ENCODE results near the gene CFAP99. TPM values are rescaled to one million over a fixed set of nuclear protein-coding genes. Genes with fewer than 3 reads are reported as not detected.
A peak's percentile ranks its signal among the peaks of the same experiment; 100 is the strongest.

CFAP99 gene
- total and polyA plus RNA-seq, 2 donors (not counting 1 experiment from before 2014, with no cell fraction given) = under 0.01 TPM; not detected in 1

DNA sequence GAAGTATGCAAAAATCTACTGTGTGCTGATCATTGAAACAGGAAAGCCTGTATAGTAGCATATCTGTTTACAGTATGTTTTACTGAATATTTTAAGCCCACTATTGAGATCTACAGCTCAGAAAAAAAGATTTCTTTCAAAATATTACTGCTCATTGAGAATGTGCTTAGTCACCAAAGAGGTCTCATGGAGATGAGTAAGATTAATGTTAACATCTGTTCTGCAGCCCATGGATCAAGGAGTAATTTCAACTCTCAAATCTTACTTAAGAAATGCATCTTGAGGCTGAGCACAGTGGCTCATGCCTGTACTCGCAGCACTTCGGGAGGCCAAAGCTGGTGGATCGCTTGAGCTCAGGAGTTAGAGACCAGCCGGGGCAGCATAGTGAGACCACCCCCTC lies 53.4 kb downstream of the CFAP99 start:
- Histone ChIP-seq H3K27ac (ENCODE audit: insufficient read depth, low read length) (no peak overlapping the region), H3K9ac (ENCODE audit: insufficient read depth, low read length) (no peak overlapping the region), H3K9me3 (ENCODE audit: control insufficient read depth, insufficient read depth, low read depth, low read length) (no peaks in the 10 kb centered on the region), H2AFZ (ENCODE audit: low read length) (no peak overlapping the region), H3K79me2 (ENCODE audit: control insufficient read depth, insufficient read depth, low read length) (peaks cover 87% of the 10 kb centered on the region), H3K27me3 (ENCODE audit: control insufficient read depth, insufficient read depth, low read length) (no peaks in the 10 kb centered on the region), H3K4me3 (replicated peaks in 1 of 4; ENCODE audit: control extremely low read depth in 1 of 4, insufficient read depth in 1 of 4, low read depth in 3 of 4, low read length in 4 of 4) (no peak overlapping the region), H3K4me2 (ENCODE audit: extremely low read depth, insufficient read depth, low read length) (no peak overlapping the region), H3K36me3 (ENCODE audit: control insufficient read depth, insufficient read depth, low read length) (peaks cover 9% of the 10 kb centered on the region), H3K4me1 (ENCODE audit: control insufficient read depth, extremely low read depth, insufficient read depth, low read length) (no peaks in the 10 kb centered on the region), H4K20me1 (ENCODE audit: control insufficient read depth, extremely low read depth, insufficient read depth, low read length) (no peaks in the 10 kb centered on the region)
- DNase-seq (ENCODE audit: low read depth in 2 of 2) = peak; percentile 17 to 39
- TF ChIP-seq, protein P1, sequence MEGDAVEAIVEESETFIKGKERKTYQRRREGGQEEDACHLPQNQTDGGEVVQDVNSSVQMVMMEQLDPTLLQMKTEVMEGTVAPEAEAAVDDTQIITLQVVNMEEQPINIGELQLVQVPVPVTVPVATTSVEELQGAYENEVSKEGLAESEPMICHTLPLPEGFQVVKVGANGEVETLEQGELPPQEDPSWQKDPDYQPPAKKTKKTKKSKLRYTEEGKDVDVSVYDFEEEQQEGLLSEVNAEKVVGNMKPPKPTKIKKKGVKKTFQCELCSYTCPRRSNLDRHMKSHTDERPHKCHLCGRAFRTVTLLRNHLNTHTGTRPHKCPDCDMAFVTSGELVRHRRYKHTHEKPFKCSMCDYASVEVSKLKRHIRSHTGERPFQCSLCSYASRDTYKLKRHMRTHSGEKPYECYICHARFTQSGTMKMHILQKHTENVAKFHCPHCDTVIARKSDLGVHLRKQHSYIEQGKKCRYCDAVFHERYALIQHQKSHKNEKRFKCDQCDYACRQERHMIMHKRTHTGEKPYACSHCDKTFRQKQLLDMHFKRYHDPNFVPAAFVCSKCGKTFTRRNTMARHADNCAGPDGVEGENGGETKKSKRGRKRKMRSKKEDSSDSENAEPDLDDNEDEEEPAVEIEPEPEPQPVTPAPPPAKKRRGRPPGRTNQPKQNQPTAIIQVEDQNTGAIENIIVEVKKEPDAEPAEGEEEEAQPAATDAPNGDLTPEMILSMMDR (conservative IDR thresholded peaks at IDR 0.05 in 1 of 2, IDR thresholded peaks at IDR 0.05 in 1 of 2; ENCODE audit: low read depth in 1 of 2, low read length in 2 of 2) = no peak
- TF ChIP-seq EZH2 (IDR thresholded peaks at IDR 0.05; ENCODE audit: low read length, missing control alignments) = no peak

DNA sequence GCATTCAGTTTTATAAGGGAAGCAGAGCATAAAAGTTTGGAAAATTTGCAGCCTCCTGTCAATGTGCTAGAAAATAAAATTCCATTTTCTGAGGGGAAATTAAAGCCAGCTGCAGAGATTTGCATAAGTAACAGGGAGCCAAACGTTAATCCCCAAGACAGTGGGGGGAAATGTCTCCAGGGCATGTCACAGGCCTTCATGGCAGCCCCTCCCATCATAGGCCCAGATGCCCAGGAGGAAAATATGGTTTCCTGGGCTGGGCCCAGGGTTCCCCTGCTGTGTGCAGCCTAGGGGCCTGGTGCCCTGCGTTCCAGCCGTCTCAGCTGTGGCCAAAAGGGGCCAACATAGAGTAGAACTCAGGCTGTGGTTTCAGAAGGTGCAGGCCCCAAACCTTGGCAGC lies 59.5 kb downstream of the CFAP99 start:
- H4K20me1 ChIP-seq (ENCODE audit: control insufficient read depth, extremely low read depth, insufficient read depth, low read length) = peaks cover 3% of the 10 kb centered on the region

DNA sequence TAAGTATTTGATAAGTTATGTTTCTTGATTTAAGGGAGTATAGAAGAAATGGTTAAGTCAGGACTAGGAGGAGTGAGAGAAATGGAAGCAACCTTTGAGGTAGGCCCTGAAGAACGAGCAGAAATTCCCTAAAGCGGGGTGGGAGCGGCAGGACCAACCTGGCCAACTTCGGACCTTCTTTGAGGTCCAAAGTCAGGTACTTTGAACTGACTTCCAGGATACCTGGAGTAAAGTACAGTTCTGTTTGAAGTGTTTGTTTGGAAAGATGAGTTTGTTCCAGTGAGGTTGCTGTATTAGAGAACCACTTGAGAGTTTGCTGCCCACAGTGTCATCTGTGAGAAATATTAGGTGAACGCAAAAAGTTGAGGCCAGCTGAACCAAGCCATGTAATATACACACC lies 61.9 kb downstream of the CFAP99 start:
- H3K4me3 ChIP-seq (replicated peaks in 1 of 4; ENCODE audit: control extremely low read depth in 1 of 4, insufficient read depth in 1 of 4, low read depth in 3 of 4, low read length in 4 of 4) = no peak overlapping the region
- no peaks in the 10 kb centered on the region for H3K36me3 ChIP-seq (ENCODE audit: control insufficient read depth, insufficient read depth, low read length)
- peaks cover 3% of the 10 kb centered on the region for H4K20me1 ChIP-seq (ENCODE audit: control insufficient read depth, extremely low read depth, insufficient read depth, low read length)
- H3K4me2 ChIP-seq (ENCODE audit: extremely low read depth, insufficient read depth, low read length) = no peak overlapping the region
- no peak overlapping the region for H3K27ac ChIP-seq (ENCODE audit: insufficient read depth, low read length)
- H3K79me2 ChIP-seq (ENCODE audit: control insufficient read depth, insufficient read depth, low read length) = peaks cover 98% of the 10 kb centered on the region
- no peak overlapping the region for H2AFZ ChIP-seq (ENCODE audit: low read length)
- H3K27me3 ChIP-seq (ENCODE audit: control insufficient read depth, insufficient read depth, low read length) = no peaks in the 10 kb centered on the region
- DNase-seq (ENCODE audit: low read depth in 2 of 2) = no peak
- TF ChIP-seq, protein P1 (conservative IDR thresholded peaks at IDR 0.05 in 1 of 2, IDR thresholded peaks at IDR 0.05 in 1 of 2; ENCODE audit: low read depth in 1 of 2, low read length in 2 of 2) = no peak
- TF ChIP-seq EZH2 (IDR thresholded peaks at IDR 0.05; ENCODE audit: low read length, missing control alignments) = no peak
- no peaks in the 10 kb centered on the region for H3K9me3 ChIP-seq (ENCODE audit: control insufficient read depth, insufficient read depth, low read depth, low read length)
- H3K9ac ChIP-seq (ENCODE audit: insufficient read depth, low read length) = no peak overlapping the region
- no peaks in the 10 kb centered on the region for H3K4me1 ChIP-seq (ENCODE audit: control insufficient read depth, extremely low read depth, insufficient read depth, low read length)

More for the DNA sequence above, 59.5 kb downstream of the CFAP99 start:
- no peak overlapping the region for H3K4me3 ChIP-seq (replicated peaks in 1 of 4; ENCODE audit: control extremely low read depth in 1 of 4, insufficient read depth in 1 of 4, low read depth in 3 of 4, low read length in 4 of 4)
- H3K9me3 ChIP-seq (ENCODE audit: control insufficient read depth, insufficient read depth, low read depth, low read length) = no peaks in the 10 kb centered on the region
- DNase-seq (ENCODE audit: low read depth in 2 of 2) = no peak
- H3K27ac ChIP-seq (ENCODE audit: insufficient read depth, low read length) = no peak overlapping the region
- no peaks in the 10 kb centered on the region for H3K4me1 ChIP-seq (ENCODE audit: control insufficient read depth, extremely low read depth, insufficient read depth, low read length)
- no peak overlapping the region for H3K9ac ChIP-seq (ENCODE audit: insufficient read depth, low read length)
- H2AFZ ChIP-seq (ENCODE audit: low read length) = no peak overlapping the region
- no peaks in the 10 kb centered on the region for H3K36me3 ChIP-seq (ENCODE audit: control insufficient read depth, insufficient read depth, low read length)
- H3K27me3 ChIP-seq (ENCODE audit: control insufficient read depth, insufficient read depth, low read length) = no peaks in the 10 kb centered on the region
- TF ChIP-seq, protein P1 (conservative IDR thresholded peaks at IDR 0.05 in 1 of 2, IDR thresholded peaks at IDR 0.05 in 1 of 2; ENCODE audit: low read depth in 1 of 2, low read length in 2 of 2) = no peak
- TF ChIP-seq EZH2 (IDR thresholded peaks at IDR 0.05; ENCODE audit: low read length, missing control alignments) = no peak
- H3K79me2 ChIP-seq (ENCODE audit: control insufficient read depth, insufficient read depth, low read length) = peaks cover 98% of the 10 kb centered on the region
- H3K4me2 ChIP-seq (ENCODE audit: extremely low read depth, insufficient read depth, low read length) = no peak overlapping the region

All from fibroblast of lung (primary cell).